ENCODE results near the gene TMEM154.
A peak's percentile ranks its signal among the peaks of the same experiment; 100 is the strongest.

TMEM154 gene

DNA sequence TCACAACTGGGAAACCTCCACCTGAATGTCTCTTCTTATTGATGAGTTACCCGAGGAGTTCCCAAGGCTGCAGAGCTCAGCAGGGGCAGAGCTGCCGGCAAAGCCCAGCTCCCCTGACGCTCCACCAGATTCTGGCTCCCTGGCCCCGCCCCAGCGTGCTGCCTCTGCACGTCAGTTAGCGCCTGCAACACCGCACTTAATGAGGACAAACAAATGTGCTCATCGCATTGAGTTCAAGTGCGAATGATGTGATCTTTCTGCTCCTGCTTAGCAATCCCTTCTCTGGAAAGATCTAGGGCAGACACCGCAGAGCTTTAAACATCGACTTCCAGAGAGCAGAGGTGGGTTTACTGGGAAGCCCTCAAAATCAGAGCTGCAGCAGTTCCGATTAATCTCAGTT lies 88.4 kb downstream of the TMEM154 start:
- Histone ChIP-seq H3K9ac (ENCODE audit: low read depth, low read length) (no peak overlapping the region), H3K4me1 (ENCODE audit: control insufficient read depth, insufficient read depth, low read length) (peaks cover 11% of the 10 kb centered on the region), H3K36me3 (ENCODE audit: control insufficient read depth, insufficient read depth, low read length) (no peaks in the 10 kb centered on the region), H3K27ac (ENCODE audit: low read depth, low read length) (peak overlapping the region; percentile 46), H3K4me3 (ENCODE audit: low read depth, low read length) (peak overlapping the region; percentile 30; the same call in 1 of the 2 replicates), H3K9me3 (ENCODE audit: control insufficient read depth, insufficient read depth, low read length) (no peaks in the 10 kb centered on the region), H3K27me3 (ENCODE audit: control insufficient read depth, insufficient read depth, low read length) (no peaks in the 10 kb centered on the region)

DNA sequence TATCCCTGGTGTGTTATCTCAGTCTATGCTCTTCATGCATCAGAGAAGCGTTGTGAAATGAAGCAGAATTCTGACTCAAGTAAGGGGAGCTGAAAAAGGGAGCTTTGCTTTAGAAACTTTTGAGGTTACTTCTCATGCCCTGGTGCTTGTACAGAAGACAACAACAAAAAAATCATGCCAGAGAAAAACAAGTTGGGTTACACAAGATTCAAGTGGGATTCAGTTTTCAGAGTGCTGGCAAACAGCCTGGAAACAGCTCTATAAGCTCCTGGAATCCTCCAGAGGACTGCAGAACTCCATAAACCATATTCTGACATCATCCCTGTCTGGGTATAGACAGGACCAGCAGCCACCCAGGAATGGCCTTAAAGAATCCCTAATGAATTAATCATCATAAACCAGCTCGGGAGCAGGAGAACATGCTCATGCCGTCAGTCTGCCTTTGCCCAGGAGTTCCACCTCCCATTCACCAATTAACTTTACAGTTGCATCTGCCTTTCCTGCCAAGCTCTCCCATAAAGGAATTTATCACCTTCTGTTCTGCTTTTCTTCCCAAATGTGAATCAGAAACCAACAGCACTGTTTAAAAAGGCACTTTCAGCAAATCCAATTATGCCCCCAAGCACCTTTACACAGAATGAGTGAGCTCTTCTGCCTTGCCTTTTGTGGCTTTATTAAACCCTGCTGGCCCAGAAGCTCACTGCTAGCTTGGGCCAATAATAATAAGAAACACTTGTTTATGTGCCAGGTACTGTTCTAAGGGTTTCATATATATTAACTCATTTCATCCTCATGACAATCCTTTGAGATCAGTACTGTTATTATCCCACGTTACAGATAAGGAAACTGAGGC lies 89.4 kb downstream of the TMEM154 start:
- Histone ChIP-seq H3K36me3 (ENCODE audit: control insufficient read depth, insufficient read depth, low read length) (no peaks in the 10 kb centered on the region), H3K9me3 (ENCODE audit: control insufficient read depth, insufficient read depth, low read length) (no peaks in the 10 kb centered on the region), H3K27me3 (ENCODE audit: control insufficient read depth, insufficient read depth, low read length) (no peaks in the 10 kb centered on the region), H3K27ac (ENCODE audit: low read depth, low read length) (no peak overlapping the region), H3K4me3 (ENCODE audit: low read depth, low read length) (no peak overlapping the region), H3K9ac (ENCODE audit: low read depth, low read length) (no peak overlapping the region), H3K4me1 (ENCODE audit: control insufficient read depth, insufficient read depth, low read length) (peaks cover 11% of the 10 kb centered on the region)

DNA sequence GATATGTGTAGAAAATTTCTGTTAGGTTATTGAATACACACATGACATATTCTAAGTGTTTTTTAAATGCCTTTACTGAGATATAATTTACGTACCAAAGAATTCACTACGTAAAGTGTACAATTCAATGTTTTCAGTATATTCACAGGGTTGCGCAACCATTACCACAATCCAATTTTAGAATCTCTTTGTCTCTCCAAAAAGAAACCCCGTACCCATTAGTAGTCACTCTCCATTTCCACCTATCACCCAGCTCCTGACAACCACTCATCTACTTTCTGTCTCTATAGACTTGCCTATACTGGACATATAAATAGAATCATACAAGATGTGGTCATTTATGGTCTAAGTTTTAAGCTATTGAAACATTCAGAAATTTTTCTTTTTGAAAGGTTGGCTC lies 90.9 kb downstream of the TMEM154 start:
- Histone ChIP-seq H3K4me1 (ENCODE audit: control insufficient read depth, insufficient read depth, low read length) (peaks cover 11% of the 10 kb centered on the region), H3K4me3 (ENCODE audit: low read depth, low read length) (no peak overlapping the region), H3K27me3 (ENCODE audit: control insufficient read depth, insufficient read depth, low read length) (no peaks in the 10 kb centered on the region), H3K27ac (ENCODE audit: low read depth, low read length) (no peak overlapping the region), H3K36me3 (ENCODE audit: control insufficient read depth, insufficient read depth, low read length) (no peaks in the 10 kb centered on the region), H3K9ac (ENCODE audit: low read depth, low read length) (no peak overlapping the region), H3K9me3 (ENCODE audit: control insufficient read depth, insufficient read depth, low read length) (no peaks in the 10 kb centered on the region)

DNA sequence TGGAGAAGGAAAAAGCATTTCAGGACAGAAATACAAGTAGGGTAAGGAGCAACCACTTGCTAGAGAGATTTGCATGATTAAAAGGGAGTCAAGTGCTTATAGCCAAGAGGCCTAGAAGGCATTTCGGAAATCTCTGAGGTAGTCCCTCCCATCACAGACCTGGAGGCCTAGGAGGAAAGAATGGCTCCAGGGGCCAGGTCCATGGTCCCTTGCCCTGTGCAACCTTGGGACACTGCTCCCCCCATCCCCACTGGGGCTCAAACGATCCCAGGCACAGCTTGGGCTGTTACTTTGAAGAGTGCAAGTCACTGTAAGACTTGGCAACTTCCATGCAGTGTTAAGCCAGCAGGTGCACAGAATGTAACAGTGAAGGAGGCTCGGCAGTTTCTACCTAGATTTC lies 92.7 kb downstream of the TMEM154 start:
- Histone ChIP-seq H3K27me3 (ENCODE audit: control insufficient read depth, insufficient read depth, low read length) (no peaks in the 10 kb centered on the region), H3K36me3 (ENCODE audit: control insufficient read depth, insufficient read depth, low read length) (no peaks in the 10 kb centered on the region), H3K9ac (ENCODE audit: low read depth, low read length) (no peak overlapping the region), H3K27ac (ENCODE audit: low read depth, low read length) (no peak overlapping the region), H3K4me3 (ENCODE audit: low read depth, low read length) (no peak overlapping the region), H3K9me3 (ENCODE audit: control insufficient read depth, insufficient read depth, low read length) (no peaks in the 10 kb centered on the region), H3K4me1 (ENCODE audit: control insufficient read depth, insufficient read depth, low read length) (peaks cover 11% of the 10 kb centered on the region)

DNA sequence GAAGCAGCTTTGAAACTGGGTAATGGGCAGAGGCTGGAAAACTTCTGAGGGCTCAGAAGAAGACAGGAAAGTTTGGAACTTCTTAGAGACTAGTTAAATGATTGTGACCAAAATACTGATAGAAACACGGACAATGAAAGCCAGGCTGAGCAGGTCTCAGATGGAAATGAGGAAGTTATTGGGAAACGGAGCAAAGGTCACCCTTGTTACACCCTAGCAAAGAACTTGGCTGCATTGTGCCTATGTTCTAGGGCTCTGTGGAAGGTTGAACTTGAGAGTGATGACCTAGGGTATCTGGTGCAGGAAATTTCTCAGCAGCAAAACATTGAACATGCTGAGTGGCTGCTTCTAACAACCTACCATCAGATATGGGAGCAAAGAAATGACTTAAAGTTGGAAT lies 93.1 kb downstream of the TMEM154 start:
- no peak overlapping the region for H3K4me3 ChIP-seq (ENCODE audit: low read depth, low read length)
- H3K9ac ChIP-seq (ENCODE audit: low read depth, low read length): no peak overlapping the region
- no peak overlapping the region for H3K27ac ChIP-seq (ENCODE audit: low read depth, low read length)
- H3K4me1 ChIP-seq (ENCODE audit: control insufficient read depth, insufficient read depth, low read length): peaks cover 7% of the 10 kb centered on the region
- no peaks in the 10 kb centered on the region for H3K9me3 ChIP-seq (ENCODE audit: control insufficient read depth, insufficient read depth, low read length)
- H3K27me3 ChIP-seq (ENCODE audit: control insufficient read depth, insufficient read depth, low read length): no peaks in the 10 kb centered on the region
- H3K36me3 ChIP-seq (ENCODE audit: control insufficient read depth, insufficient read depth, low read length): no peaks in the 10 kb centered on the region

DNA sequence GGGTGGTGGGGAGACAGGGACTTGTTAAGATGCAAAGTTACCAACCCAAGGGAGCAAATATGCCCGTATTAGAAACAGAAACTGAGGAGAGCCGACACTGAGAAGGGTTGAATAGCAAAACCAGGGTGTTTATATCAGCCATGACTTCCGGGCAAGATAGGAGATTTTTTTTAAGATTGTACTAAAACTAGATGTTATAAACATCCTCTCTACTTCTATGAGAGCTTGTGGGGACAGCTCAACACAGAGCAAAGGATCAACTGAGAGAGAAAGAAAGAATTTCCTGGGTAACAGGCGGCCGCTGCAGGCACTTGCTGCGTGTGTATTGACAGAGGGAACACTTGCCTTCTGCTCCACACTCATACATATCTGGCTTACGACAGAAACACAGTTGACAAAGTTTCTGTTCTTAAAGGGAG lies 94.8 kb downstream of the TMEM154 start:
- no peak overlapping the region for H3K9ac ChIP-seq (ENCODE audit: low read depth, low read length)
- no peaks in the 10 kb centered on the region for H3K9me3 ChIP-seq (ENCODE audit: control insufficient read depth, insufficient read depth, low read length)
- no peaks in the 10 kb centered on the region for H3K36me3 ChIP-seq (ENCODE audit: control insufficient read depth, insufficient read depth, low read length)
- H3K27ac ChIP-seq (ENCODE audit: low read depth, low read length): no peak overlapping the region
- no peaks in the 10 kb centered on the region for H3K27me3 ChIP-seq (ENCODE audit: control insufficient read depth, insufficient read depth, low read length)
- no peaks in the 10 kb centered on the region for H3K4me1 ChIP-seq (ENCODE audit: control insufficient read depth, insufficient read depth, low read length)
- H3K4me3 ChIP-seq (ENCODE audit: low read depth, low read length): no peak overlapping the region

DNA sequence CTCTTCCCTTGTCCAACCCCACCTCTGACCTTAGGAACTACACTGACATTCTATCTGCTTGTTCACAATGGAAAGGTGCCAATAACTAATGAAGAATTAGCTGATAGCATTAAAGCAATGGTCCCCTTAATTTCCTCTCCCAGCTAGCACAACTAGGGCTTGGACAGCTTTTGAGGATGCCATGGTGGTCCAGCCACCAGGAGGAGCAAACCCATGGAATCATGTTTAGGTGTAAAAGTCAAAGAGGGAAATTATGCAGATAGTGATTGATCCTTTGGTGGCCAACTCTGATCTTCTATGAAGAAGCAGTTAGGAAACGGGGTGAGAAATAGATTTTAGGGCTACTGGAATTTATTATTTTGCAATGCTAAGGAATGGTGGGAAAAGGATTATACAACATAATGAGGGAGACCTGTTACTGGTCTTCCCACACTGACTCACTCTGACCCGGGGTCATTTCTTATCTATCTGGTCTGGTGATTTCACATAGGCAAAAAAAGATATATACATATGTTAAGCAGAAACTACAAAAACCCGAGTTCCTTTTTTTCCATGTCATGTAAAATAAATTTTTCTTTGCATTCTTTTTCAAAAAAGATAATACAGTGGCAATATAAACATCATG lies 98.1 kb downstream of the TMEM154 start:
- Histone ChIP-seq H3K4me1 (ENCODE audit: control insufficient read depth, insufficient read depth, low read length) (0 out of 2 replicates have a peak, but pooled peaks cover 9% of the 10 kb centered on the region), H3K9ac (ENCODE audit: low read depth, low read length) (no peak overlapping the region), H3K9me3 (ENCODE audit: control insufficient read depth, insufficient read depth, low read length) (no peaks in the 10 kb centered on the region), H3K27me3 (ENCODE audit: control insufficient read depth, insufficient read depth, low read length) (no peaks in the 10 kb centered on the region), H3K36me3 (ENCODE audit: control insufficient read depth, insufficient read depth, low read length) (no peaks in the 10 kb centered on the region), H3K27ac (ENCODE audit: low read depth, low read length) (no peak overlapping the region), H3K4me3 (ENCODE audit: low read depth, low read length) (no peak overlapping the region)

DNA sequence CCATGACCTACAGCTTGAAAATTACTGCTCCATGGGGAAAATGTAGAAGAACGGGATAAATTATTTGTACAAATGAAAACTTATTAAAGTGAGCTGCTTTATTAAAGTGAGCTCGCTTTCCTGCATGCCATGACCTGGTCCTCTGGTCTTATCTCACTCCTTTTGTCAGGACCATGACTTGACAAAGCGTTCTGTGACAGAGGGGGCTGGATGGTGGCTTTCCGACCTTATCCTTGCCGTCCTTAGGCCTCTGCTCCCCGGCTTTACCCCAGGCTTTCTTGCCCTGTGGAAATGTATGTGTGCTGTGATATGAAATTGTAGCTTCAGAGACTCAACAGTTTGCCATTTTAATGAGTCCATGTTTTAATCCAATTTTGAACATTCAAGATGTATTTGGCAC lies 99.9 kb downstream of the TMEM154 start:
- Histone ChIP-seq H3K36me3 (ENCODE audit: control insufficient read depth, insufficient read depth, low read length) (no peaks in the 10 kb centered on the region), H3K27me3 (ENCODE audit: control insufficient read depth, insufficient read depth, low read length) (no peaks in the 10 kb centered on the region), H3K4me3 (ENCODE audit: low read depth, low read length) (no peak overlapping the region), H3K9me3 (ENCODE audit: control insufficient read depth, insufficient read depth, low read length) (no peaks in the 10 kb centered on the region), H3K27ac (ENCODE audit: low read depth, low read length) (no peak overlapping the region), H3K4me1 (ENCODE audit: control insufficient read depth, insufficient read depth, low read length) (0 out of 2 replicates have a peak, but pooled peaks cover 9% of the 10 kb centered on the region), H3K9ac (ENCODE audit: low read depth, low read length) (no peak overlapping the region)

DNA sequence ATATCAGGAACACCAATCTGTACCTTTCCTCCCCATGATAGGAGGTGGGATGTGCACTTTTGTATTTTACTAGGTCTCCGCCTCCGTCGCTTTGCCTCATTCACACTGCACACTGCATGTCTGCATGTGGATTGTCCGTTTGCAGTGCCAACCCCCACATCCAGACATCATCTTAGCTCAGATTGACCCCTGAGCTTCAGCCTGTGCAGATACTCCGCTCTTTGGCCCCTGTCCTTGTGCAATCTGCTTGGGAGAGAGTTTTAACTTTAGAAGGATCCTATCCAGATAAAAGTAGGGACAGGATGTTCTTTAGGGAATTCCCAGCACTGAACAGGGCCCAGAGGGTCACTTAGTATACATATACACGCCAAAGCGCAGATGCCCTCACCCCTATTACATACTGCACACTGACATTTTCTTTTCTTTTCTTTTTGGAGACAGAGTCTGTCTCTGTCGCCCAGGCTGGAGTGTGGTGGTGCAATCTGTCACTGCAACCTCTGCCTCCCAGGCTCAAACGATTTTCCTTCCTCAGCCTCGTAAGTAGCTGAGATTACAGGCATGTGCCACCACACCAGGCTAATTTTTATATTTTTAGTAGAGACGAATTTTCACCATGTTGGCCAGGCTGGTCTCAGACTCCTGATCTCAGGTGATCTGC lies 100.6 kb downstream of the TMEM154 start:
- Histone ChIP-seq H3K4me3 (ENCODE audit: low read depth, low read length) (no peak overlapping the region), H3K9ac (ENCODE audit: low read depth, low read length) (no peak overlapping the region), H3K27me3 (ENCODE audit: control insufficient read depth, insufficient read depth, low read length) (no peaks in the 10 kb centered on the region), H3K4me1 (ENCODE audit: control insufficient read depth, insufficient read depth, low read length) (0 out of 2 replicates have a peak, but pooled peaks cover 9% of the 10 kb centered on the region), H3K36me3 (ENCODE audit: control insufficient read depth, insufficient read depth, low read length) (no peaks in the 10 kb centered on the region), H3K27ac (ENCODE audit: low read depth, low read length) (no peak overlapping the region), H3K9me3 (ENCODE audit: control insufficient read depth, insufficient read depth, low read length) (no peaks in the 10 kb centered on the region)

DNA sequence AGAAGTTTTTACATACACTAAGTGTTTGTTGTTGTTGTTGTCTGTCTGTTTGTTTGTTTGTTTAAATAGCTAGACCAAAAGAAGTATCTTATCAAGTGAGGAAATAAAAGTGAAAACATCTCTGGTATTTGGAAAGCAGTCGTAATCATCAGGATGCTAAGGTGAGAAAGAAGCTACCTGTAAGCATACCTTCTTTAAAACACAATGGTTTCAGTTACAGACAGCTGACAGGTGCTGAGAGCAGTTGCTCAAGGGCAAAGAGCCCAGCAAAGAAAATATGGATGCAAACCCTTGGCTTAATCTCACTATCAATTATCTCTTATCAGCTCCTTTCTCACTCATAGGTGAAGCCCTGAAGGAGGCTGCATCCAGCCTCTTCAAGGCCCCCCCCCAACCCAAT lies 101.1 kb downstream of the TMEM154 start:
- H3K9me3 ChIP-seq (ENCODE audit: control insufficient read depth, insufficient read depth, low read length): no peaks in the 10 kb centered on the region
- H3K4me3 ChIP-seq (ENCODE audit: low read depth, low read length): no peak overlapping the region
- H3K4me1 ChIP-seq (ENCODE audit: control insufficient read depth, insufficient read depth, low read length): 0 out of 2 replicates have a peak, but pooled peaks cover 9% of the 10 kb centered on the region
- H3K27me3 ChIP-seq (ENCODE audit: control insufficient read depth, insufficient read depth, low read length): no peaks in the 10 kb centered on the region
- H3K9ac ChIP-seq (ENCODE audit: low read depth, low read length): no peak overlapping the region
- no peaks in the 10 kb centered on the region for H3K36me3 ChIP-seq (ENCODE audit: control insufficient read depth, insufficient read depth, low read length)
- H3K27ac ChIP-seq (ENCODE audit: low read depth, low read length): no peak overlapping the region
